ENCODE results near the gene MGA. TPM values are rescaled to one million over a fixed set of nuclear protein-coding genes. Genes with fewer than 3 reads are reported as not detected.

Gene MGA
- total RNA-seq, 1 experiment from 2014 or later: 35.9 TPM

DNA sequence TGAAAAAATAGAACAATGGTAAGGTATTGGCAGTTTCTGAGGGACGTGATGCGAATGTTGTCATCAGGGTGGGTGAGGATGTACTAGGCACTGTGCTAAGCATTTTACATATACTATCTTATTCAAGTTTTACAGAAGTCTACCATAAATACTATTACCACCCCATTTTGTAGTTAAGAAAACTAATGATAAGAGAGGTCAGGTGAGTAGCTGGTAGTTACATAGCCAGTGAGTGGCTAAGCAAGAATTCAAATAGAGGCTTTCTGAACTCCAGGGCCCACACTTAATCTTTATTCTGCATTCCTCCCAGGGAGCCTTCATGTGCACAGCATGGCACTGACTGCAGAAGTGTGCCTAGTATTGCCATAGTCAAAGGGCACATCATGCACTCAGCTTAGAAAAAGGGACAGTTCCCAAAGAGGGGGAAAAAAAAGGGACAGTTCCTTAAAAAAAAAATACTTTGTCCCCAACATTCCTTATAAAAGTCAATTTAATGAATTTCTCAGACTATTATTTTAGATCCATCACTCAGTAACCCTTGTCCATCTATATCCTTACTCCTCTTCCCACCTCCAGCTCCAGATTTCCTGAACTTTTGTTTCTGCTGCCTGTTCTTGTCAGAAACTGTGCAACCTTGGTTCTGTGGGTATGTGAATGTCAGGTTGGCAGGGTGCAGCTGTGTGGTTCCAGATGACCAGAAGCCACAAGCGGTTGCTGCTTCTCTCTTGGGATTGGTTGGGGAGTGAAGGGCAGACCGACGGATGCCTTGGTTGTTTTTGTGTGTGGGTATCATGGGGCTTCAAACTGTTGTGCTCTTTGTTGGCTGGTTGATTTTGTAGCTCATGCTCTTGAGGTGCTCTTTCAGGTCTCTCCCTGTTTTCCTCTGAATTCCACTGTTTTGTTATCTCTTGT is 122.4 kb downstream of the MGA start (continued):
- TF ChIP-seq ESRRA (CRISPR knock-in tag; IDR thresholded peaks at IDR 0.05; ENCODE audit: borderline replicate concordance): no peak
- no peak for TF ChIP-seq FOXP1 (CRISPR knock-in tag; IDR thresholded peaks at IDR 0.05; ENCODE audit: borderline replicate concordance)
- TF ChIP-seq MXD4 (CRISPR knock-in tag; IDR thresholded peaks at IDR 0.05; ENCODE audit: borderline replicate concordance): no peak

GRCh38 chr15:41783296-41783695 is 123.1 kb downstream of the MGA start:
- Mint-ChIP-seq H3K9me3 (peaks cover 4% of the 10 kb centered on the region), H3K36me3 (peaks cover 3% of the 10 kb centered on the region; the same call in 1 of the 2 replicates), H3K4me1 (peaks cover 28% of the 10 kb centered on the region), H3K27ac (no peak overlapping the region), H3K4me3 (no peak overlapping the region), H3K27me3 (ENCODE audit: low read depth) (no peaks in the 10 kb centered on the region)
- TF ChIP-seq NFATC4 (CRISPR knock-in tag; IDR thresholded peaks at IDR 0.05): no peak
- TF ChIP-seq TCF7 (CRISPR knock-in tag; IDR thresholded peaks at IDR 0.05; ENCODE audit: low read depth): no peak
- no peak for TF ChIP-seq ZNF671 (CRISPR knock-in tag; IDR thresholded peaks at IDR 0.05)
- TF ChIP-seq E2F1 (CRISPR knock-in tag; IDR thresholded peaks at IDR 0.05): no peak
- TF ChIP-seq, protein P1, sequence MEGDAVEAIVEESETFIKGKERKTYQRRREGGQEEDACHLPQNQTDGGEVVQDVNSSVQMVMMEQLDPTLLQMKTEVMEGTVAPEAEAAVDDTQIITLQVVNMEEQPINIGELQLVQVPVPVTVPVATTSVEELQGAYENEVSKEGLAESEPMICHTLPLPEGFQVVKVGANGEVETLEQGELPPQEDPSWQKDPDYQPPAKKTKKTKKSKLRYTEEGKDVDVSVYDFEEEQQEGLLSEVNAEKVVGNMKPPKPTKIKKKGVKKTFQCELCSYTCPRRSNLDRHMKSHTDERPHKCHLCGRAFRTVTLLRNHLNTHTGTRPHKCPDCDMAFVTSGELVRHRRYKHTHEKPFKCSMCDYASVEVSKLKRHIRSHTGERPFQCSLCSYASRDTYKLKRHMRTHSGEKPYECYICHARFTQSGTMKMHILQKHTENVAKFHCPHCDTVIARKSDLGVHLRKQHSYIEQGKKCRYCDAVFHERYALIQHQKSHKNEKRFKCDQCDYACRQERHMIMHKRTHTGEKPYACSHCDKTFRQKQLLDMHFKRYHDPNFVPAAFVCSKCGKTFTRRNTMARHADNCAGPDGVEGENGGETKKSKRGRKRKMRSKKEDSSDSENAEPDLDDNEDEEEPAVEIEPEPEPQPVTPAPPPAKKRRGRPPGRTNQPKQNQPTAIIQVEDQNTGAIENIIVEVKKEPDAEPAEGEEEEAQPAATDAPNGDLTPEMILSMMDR (IDR thresholded peaks at IDR 0.05): no peak
- no peak for TF ChIP-seq ZNF396 (CRISPR knock-in tag; IDR thresholded peaks at IDR 0.05; ENCODE audit: borderline replicate concordance)
- TF ChIP-seq FOXP1 (CRISPR knock-in tag; IDR thresholded peaks at IDR 0.05; ENCODE audit: borderline replicate concordance): no peak
- no peak for TF ChIP-seq ZBTB43 (CRISPR knock-in tag; IDR thresholded peaks at IDR 0.05)
- no peak for TF ChIP-seq CBFB (CRISPR knock-in tag; IDR thresholded peaks at IDR 0.05; ENCODE audit: low read depth)
- no peak for TF ChIP-seq AFF4 (CRISPR knock-in tag; IDR thresholded peaks at IDR 0.05; ENCODE audit: borderline replicate concordance)
- ATAC-seq: no peak
- no peak for DNase-seq (ENCODE audit: low spot score)
- CTCF ChIA-PET: interaction anchor here (0.7 to 4.0 kb wide), 4 partner anchors 9 to 122 kb away, joined by 3 to 25 read pairs (median 8); partner anchors contain the start of gene MAPKBP1
- POLR2A ChIA-PET: no interaction called here

- CTCF ChIA-PET: interaction anchor here (1.1 to 6.2 kb wide), 3 partner anchors 14 to 116 kb away, joined by 3 to 45 read pairs (median 7); partner anchors contain the start of gene MAPKBP1
- ATAC-seq: no peak
- TF ChIP-seq USF1 (CRISPR knock-in tag; IDR thresholded peaks at IDR 0.05): no peak
- TF ChIP-seq MYBL2 (CRISPR knock-in tag; IDR thresholded peaks at IDR 0.05): no peak
- no peak for TF ChIP-seq FOXP1 (CRISPR knock-in tag; IDR thresholded peaks at IDR 0.05; ENCODE audit: borderline replicate concordance)
- TF ChIP-seq, protein P1 (IDR thresholded peaks at IDR 0.05): no peak
- TF ChIP-seq OVOL2 (CRISPR knock-in tag; IDR thresholded peaks at IDR 0.05; ENCODE audit: borderline replicate concordance): no peak
- TF ChIP-seq, protein P2, sequence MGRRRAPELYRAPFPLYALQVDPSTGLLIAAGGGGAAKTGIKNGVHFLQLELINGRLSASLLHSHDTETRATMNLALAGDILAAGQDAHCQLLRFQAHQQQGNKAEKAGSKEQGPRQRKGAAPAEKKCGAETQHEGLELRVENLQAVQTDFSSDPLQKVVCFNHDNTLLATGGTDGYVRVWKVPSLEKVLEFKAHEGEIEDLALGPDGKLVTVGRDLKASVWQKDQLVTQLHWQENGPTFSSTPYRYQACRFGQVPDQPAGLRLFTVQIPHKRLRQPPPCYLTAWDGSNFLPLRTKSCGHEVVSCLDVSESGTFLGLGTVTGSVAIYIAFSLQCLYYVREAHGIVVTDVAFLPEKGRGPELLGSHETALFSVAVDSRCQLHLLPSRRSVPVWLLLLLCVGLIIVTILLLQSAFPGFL (CRISPR knock-in tag; IDR thresholded peaks at IDR 0.05; ENCODE audit: borderline replicate concordance): no peak
- no peak for TF ChIP-seq NR1H2 (CRISPR knock-in tag; IDR thresholded peaks at IDR 0.05)
- TF ChIP-seq ZBTB21 (CRISPR knock-in tag; IDR thresholded peaks at IDR 0.05; ENCODE audit: borderline replicate concordance): no peak
These were observed 128.1 kb downstream of the MGA start for GRCh38 chr15:41788262-41788661.

More at GRCh38 chr15:41788262-41788661, 128.1 kb downstream of the MGA start:
- Mint-ChIP-seq H3K27me3 (ENCODE audit: low read depth) (no peaks in the 10 kb centered on the region), H3K36me3 (peaks cover 3% of the 10 kb centered on the region; the same call in 1 of the 2 replicates), H3K4me3 (no peak overlapping the region), H3K9me3 (peaks cover 4% of the 10 kb centered on the region), H3K27ac (no peak overlapping the region), H3K4me1 (peaks cover 37% of the 10 kb centered on the region)
- POLR2A ChIA-PET: no interaction called here
- DNase-seq (ENCODE audit: low spot score): no peak

Measured in WTC11 (cell line).